ENCODE measurements around the gene RBM26. TPM values are rescaled to one million over a fixed set of nuclear protein-coding genes. Genes with fewer than 3 reads are reported as not detected.

Gene RBM26
- total RNA-seq, 2 donors from 2014 or later = 29.0 to 45.9 TPM

GRCh38 chr13:79349011-79349410 lies 57.0 kb downstream of the RBM26 start:
- H3K36me3 ChIP-seq = peaks cover 0 to 2% of the 10 kb centered on the region in 2 donors
- H3K27me3 ChIP-seq (replicated peaks; ENCODE audit: insufficient read depth) = no peaks in the 10 kb centered on the region
- intact Hi-C loops (cut with DNase I) = no loop called here
- H3K27ac ChIP-seq = no peak overlapping the region
- TF ChIP-seq POLR2AphosphoS5 (IDR thresholded peaks at IDR 0.05) (no peak), CTCF (IDR thresholded peaks at IDR 0.05) (no peak), POLR2A (IDR thresholded peaks at IDR 0.05) (no peak)
- 73% methylated on average over 3 of the region's 3 CpGs for WGBS
- H3K9me3 ChIP-seq = no peaks in the 10 kb centered on the region
- no peak for DNase-seq (ENCODE audit: low spot score)
- H3K4me1 ChIP-seq (replicated peaks) = no peaks in the 10 kb centered on the region
- no peak overlapping the region for H3K4me3 ChIP-seq

GRCh38 chr13:79346300-79346914 lies 59.6 kb downstream of the RBM26 start:
- Histone ChIP-seq H3K4me3 (no peak overlapping the region), H3K36me3 (no peaks in the 10 kb centered on the region), H3K27ac (no peak overlapping the region), H3K4me1 (replicated peaks) (no peaks in the 10 kb centered on the region), H3K27me3 (replicated peaks; ENCODE audit: insufficient read depth) (no peaks in the 10 kb centered on the region), H3K9me3 (no peaks in the 10 kb centered on the region)
- intact Hi-C loops (cut with DNase I) = no loop called here
- no peak for TF ChIP-seq CTCF (IDR thresholded peaks at IDR 0.05)
- no peak for TF ChIP-seq POLR2A (IDR thresholded peaks at IDR 0.05)
- no peak for TF ChIP-seq POLR2AphosphoS5 (IDR thresholded peaks at IDR 0.05)
- WGBS = 96% methylated on average over 6 of the region's 6 CpGs
- DNase-seq (ENCODE audit: low spot score) = no peak

GRCh38 chr13:79341202-79341601 lies 64.9 kb downstream of the RBM26 start:
- H3K4me3 ChIP-seq = no peak overlapping the region
- no peak overlapping the region for H3K27ac ChIP-seq
- intact Hi-C loops (cut with DNase I) = no loop called here
- H3K27me3 ChIP-seq (replicated peaks; ENCODE audit: insufficient read depth) = no peaks in the 10 kb centered on the region
- H3K4me1 ChIP-seq (replicated peaks) = no peaks in the 10 kb centered on the region
- no peaks in the 10 kb centered on the region for H3K9me3 ChIP-seq
- TF ChIP-seq POLR2A (IDR thresholded peaks at IDR 0.05) (no peak), POLR2AphosphoS5 (IDR thresholded peaks at IDR 0.05) (no peak), CTCF (IDR thresholded peaks at IDR 0.05) (no peak)
- WGBS = 97% methylated on average over 1 of the region's 1 CpG
- H3K36me3 ChIP-seq = no peaks in the 10 kb centered on the region
- no peak for DNase-seq (ENCODE audit: low spot score)

GRCh38 chr13:79340490-79340889 lies 65.6 kb downstream of the RBM26 start:
- no peak for DNase-seq (ENCODE audit: low spot score)
- Histone ChIP-seq H3K9me3 (no peaks in the 10 kb centered on the region), H3K27me3 (replicated peaks; ENCODE audit: insufficient read depth) (no peaks in the 10 kb centered on the region), H3K27ac (no peak overlapping the region), H3K4me1 (replicated peaks) (no peaks in the 10 kb centered on the region), H3K36me3 (peaks cover 0 to 4% of the 10 kb centered on the region in 2 donors), H3K4me3 (no peak overlapping the region)
- intact Hi-C loops (cut with DNase I) = no loop called here
- 90% methylated on average over 2 of the region's 2 CpGs for WGBS
- TF ChIP-seq CTCF (IDR thresholded peaks at IDR 0.05) (no peak), POLR2A (IDR thresholded peaks at IDR 0.05) (no peak), POLR2AphosphoS5 (IDR thresholded peaks at IDR 0.05) (no peak)

- no peak overlapping the region for H3K4me3 ChIP-seq
- no peaks in the 10 kb centered on the region for H3K4me1 ChIP-seq (replicated peaks)
- no peaks in the 10 kb centered on the region for H3K27me3 ChIP-seq (replicated peaks; ENCODE audit: insufficient read depth)
- intact Hi-C loops (cut with DNase I) = no loop called here
- TF ChIP-seq POLR2A (IDR thresholded peaks at IDR 0.05) (no peak), POLR2AphosphoS5 (IDR thresholded peaks at IDR 0.05) (no peak), CTCF (IDR thresholded peaks at IDR 0.05) (no peak)
- H3K9me3 ChIP-seq = no peaks in the 10 kb centered on the region
- H3K27ac ChIP-seq = no peak overlapping the region
- no peak for DNase-seq (ENCODE audit: low spot score)
- peaks cover 0 to 4% of the 10 kb centered on the region in 2 donors for H3K36me3 ChIP-seq
- 89% methylated on average over 3 of the region's 3 CpGs for WGBS
These were observed 67.7 kb downstream of the RBM26 start for GRCh38 chr13:79338343-79338742.

Data from prostate gland (tissue), 2 donors.